ENCODE data around the gene AMT.

DNA sequence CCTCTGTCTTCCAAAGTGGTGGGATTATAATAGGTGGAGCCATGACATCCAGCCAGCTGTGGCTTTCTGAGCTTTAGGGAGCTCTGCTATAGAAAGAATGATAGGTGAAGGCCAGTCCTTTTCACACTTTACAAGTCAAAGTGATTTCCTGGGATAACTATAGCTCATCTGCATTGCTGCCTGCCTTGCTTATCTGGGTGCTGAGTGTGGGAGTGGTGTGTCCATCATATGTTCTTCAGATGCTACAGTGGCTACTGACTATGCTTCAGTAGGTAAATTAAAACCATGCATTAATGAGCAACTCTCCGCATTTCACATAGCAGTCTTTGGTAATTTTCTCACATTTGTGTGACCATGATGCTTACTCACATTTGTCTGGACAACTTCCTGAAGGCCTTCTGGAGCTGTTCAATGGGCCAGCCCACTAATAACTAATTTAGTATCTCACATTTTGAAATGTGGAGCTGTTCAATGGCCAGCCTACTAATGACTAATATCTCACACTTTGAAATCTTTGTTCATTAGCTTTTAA, 33.9 kb downstream of the AMT start:
- TF ChIP-seq, protein P1, sequence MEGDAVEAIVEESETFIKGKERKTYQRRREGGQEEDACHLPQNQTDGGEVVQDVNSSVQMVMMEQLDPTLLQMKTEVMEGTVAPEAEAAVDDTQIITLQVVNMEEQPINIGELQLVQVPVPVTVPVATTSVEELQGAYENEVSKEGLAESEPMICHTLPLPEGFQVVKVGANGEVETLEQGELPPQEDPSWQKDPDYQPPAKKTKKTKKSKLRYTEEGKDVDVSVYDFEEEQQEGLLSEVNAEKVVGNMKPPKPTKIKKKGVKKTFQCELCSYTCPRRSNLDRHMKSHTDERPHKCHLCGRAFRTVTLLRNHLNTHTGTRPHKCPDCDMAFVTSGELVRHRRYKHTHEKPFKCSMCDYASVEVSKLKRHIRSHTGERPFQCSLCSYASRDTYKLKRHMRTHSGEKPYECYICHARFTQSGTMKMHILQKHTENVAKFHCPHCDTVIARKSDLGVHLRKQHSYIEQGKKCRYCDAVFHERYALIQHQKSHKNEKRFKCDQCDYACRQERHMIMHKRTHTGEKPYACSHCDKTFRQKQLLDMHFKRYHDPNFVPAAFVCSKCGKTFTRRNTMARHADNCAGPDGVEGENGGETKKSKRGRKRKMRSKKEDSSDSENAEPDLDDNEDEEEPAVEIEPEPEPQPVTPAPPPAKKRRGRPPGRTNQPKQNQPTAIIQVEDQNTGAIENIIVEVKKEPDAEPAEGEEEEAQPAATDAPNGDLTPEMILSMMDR (IDR thresholded peaks at IDR 0.05), result no peak
- no peak for TF ChIP-seq POLR2A (IDR thresholded peaks at IDR 0.05)
- no peak for TF ChIP-seq EP300 (IDR thresholded peaks at IDR 0.05)
